Pancreas (tissue), 10 donors: Measurements from ENCODE around the gene ASIP. TPM values are rescaled to one million over a fixed set of nuclear protein-coding genes. Genes with fewer than 3 reads are reported as not detected.
A peak's percentile ranks its signal among the peaks of the same experiment; 100 is the strongest.
"Not testable (repeated sequence)": the region's sequence is repeated elsewhere in the genome, so short reads cannot be mapped to it uniquely, and the experiment has no call there.

Experiments used
- ATAC-seq, 4 donors: fragments of 200-7000 bp; cut with Tn5 transposase; one replicate each; pipeline versions ENCODE4 v1.8.0 to v1.9.1; 2020; ENCODE audit warnings: mild to moderate bottlenecking in 4 of 4, moderate library complexity in 4 of 4
- DNase-seq, 6 donors: peaks; one replicate each; pipeline ENCODE4 v3.0.0-alpha.2; 2020
- FAIRE-seq: peaks from 2 replicates; lab custom pipeline; 2012; peaks lifted over from hg19 to GRCh38; lab: Jason Lieb, UNC
- H3K27ac ChIP-seq, 4 donors: fragments of 200-600 bp; sonication (generic); 1 replicate in 3 of 4; 2 replicates in 1 of 4; pipeline versions ENCODE4 v1.5.0 to v1.8.0; 2020
- H3K27me3 ChIP-seq, 4 donors: fragments of 200-600 bp; one replicate each; pipeline ENCODE4 v1.8.0; 2021
- H3K36me3 ChIP-seq, 3 donors: fragments of 200-600 bp; sonication (generic) in 1 of 3; one replicate each; pipeline versions ENCODE4 v1.5.0 to v1.8.0; 2020 to 2021
- H3K4me1 ChIP-seq, 3 donors: fragments of 200-600 bp; one replicate each; pipeline ENCODE4 v1.8.0; 2021
- H3K4me3 ChIP-seq, 4 donors: fragments of 200-600 bp; sonication (generic) in 2 of 4; one replicate each; pipeline versions ENCODE4 v1.5.0 to v1.8.0; 2020 to 2021
- H3K9me3 ChIP-seq, 4 donors: fragments of 200-600 bp; one replicate each; pipeline ENCODE4 v1.8.0; 2021
- WGBS, 2 donors: extraction: QIAGEN DNeasy Blood & Tissue Kit; methylation state at CpG; one replicate each; pipeline ENCODE4 v1.1.7; 2013; 5-methylcytosine and 5-hydroxymethylcytosine counted together
- intact Hi-C, 3 donors: fragments of 100-400 bp; cut with DNase I; formaldehyde crosslinking; loops; one replicate each; pipeline versions ENCODE4 v1.11.1 to v1.14.2; 2022
- polyA plus RNA-seq, 2 donors: library from polyadenylated mRNA; stranded (reverse); fragments of 200-250 nt; gene quantifications; one replicate each; pipeline ENCODE4 v1.2.3, GENCODE V29; 2013
- total RNA-seq, 6 donors: library from RNA; stranded (reverse); fragmentation: NEBNext Ultra II Directional in 4 of 6; extraction: Animal tissue kit (Norgen Biotek cat#: 25700) in 4 of 6; gene quantifications; one replicate each; pipeline versions ENCODE4 v1.2.1 to v1.2.4, GENCODE V29; 2021 to 2023
- TF ChIP-seq, protein P1 (sequence below), 4 donors: fragments of 200-600 bp; sonication (generic) in 3 of 4; IDR thresholded peaks; one replicate each; pipeline versions ENCODE4 v1.5.0 to v1.8.0; 2021; ENCODE audit warnings: antibody characterized with exemption in 4 of 4
- donor health status: healthy with polysubstance abuse.
- donor health status: DM: no; HTN: no; CAD: no; lungs with moderate emphysema.
- donor health status: DM: no; HTN: no; CAD: no.
- donor health status: control.
- donor health status: control.
- donor health status: Bipolar disorder and iron deficiency.
- donor health status: DM: yes; HTN: yes; CAD: no.
- donor health status: DM: no; HTN: no; CAD: no.
- donor health status: DM: no; HTN: no; CAD: no.
- donor health status: DM: yes; HTN: yes; CAD: no.

Gene ASIP
- total and polyA plus RNA-seq, 8 donors, result not detected

DNA sequence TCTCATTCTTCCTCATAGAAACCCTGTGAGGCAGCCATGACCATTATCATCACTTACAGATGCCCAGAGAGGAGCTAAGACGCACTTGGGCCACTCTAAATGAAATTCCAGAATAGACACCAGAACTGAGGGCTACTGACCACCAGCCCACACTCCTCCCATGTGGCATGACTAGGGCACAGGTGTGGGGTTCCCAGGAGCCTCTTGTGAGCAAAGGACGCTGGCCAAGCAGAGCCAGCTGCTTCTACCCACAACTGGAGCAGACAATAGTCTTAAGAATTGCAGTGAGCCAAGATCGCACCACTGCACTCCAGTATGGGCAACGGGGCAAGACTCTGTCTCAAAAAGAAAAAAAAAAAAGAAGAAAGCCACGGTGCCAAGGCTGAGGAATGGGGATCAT lies 51.9 kb downstream of the ASIP start:
- Histone ChIP-seq H3K9me3 (no peaks in the 10 kb centered on the region), H3K4me1 (peaks cover 0 to 11% (median 7%) of the 10 kb centered on the region in 3 donors), H3K4me3 (no peak overlapping the region), H3K27me3 (no peaks in the 10 kb centered on the region), H3K36me3 (peaks cover 0 to 20% (median 4%) of the 10 kb centered on the region in 3 donors), H3K27ac (no peak overlapping the region)
- ATAC-seq, result peak; percentile 72 to 92 (median 84)
- intact Hi-C loops, result no loop called here
- TF ChIP-seq, protein P1, sequence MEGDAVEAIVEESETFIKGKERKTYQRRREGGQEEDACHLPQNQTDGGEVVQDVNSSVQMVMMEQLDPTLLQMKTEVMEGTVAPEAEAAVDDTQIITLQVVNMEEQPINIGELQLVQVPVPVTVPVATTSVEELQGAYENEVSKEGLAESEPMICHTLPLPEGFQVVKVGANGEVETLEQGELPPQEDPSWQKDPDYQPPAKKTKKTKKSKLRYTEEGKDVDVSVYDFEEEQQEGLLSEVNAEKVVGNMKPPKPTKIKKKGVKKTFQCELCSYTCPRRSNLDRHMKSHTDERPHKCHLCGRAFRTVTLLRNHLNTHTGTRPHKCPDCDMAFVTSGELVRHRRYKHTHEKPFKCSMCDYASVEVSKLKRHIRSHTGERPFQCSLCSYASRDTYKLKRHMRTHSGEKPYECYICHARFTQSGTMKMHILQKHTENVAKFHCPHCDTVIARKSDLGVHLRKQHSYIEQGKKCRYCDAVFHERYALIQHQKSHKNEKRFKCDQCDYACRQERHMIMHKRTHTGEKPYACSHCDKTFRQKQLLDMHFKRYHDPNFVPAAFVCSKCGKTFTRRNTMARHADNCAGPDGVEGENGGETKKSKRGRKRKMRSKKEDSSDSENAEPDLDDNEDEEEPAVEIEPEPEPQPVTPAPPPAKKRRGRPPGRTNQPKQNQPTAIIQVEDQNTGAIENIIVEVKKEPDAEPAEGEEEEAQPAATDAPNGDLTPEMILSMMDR (IDR thresholded peaks at IDR 0.05), result no peak
- DNase-seq, result peak in 5 of 6 donors; percentile 63 to 72 (median 69)
- 39 to 47% methylated on average over 5 of the region's 5 CpGs for WGBS, 2 donors
- FAIRE-seq, result no peak

- TF ChIP-seq, protein P1 (IDR thresholded peaks at IDR 0.05), result no peak
- Histone ChIP-seq H3K27ac (no peak overlapping the region), H3K4me3 (no peak overlapping the region), H3K4me1 (peaks cover 0 to 11% (median 7%) of the 10 kb centered on the region in 3 donors), H3K9me3 (no peaks in the 10 kb centered on the region), H3K36me3 (peaks cover 0 to 20% (median 4%) of the 10 kb centered on the region in 3 donors), H3K27me3 (no peaks in the 10 kb centered on the region)
- WGBS, 2 donors, result 76 to 80% methylated on average over 7 of the region's 7 CpGs
- ATAC-seq, result no peak
- FAIRE-seq, result no peak
- no peak for DNase-seq
- intact Hi-C loops, result no loop called here
Observed at GRCh38 chr20:34293589-34293988, 52.4 kb downstream of the ASIP start.

DNA sequence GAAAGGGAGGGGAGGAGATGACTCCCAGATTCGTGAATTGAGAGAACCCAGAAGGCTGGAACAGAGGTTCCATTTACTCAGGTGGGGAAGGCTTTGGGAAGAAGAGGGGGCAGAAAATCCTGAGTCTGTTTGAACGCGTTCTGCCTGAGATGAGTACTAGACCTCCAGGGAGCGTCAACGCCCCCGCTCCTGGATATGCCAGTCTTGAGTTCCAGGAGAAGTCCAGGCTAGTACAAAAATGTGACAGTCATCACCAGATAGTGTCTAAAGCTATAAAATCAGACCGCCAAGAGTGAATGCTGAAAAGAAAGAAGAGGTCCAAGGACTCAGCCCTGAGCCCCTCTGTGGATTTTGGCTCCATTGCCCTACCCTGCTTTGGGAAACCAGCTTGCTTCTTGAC lies 53.3 kb downstream of the ASIP start:
- no peaks in the 10 kb centered on the region for H3K27me3 ChIP-seq
- no peaks in the 10 kb centered on the region for H3K9me3 ChIP-seq
- H3K36me3 ChIP-seq, result peaks cover 0 to 20% (median 4%) of the 10 kb centered on the region in 3 donors
- ATAC-seq (no peak), FAIRE-seq (no peak), DNase-seq (no peak)
- TF ChIP-seq, protein P1 (IDR thresholded peaks at IDR 0.05), result no peak
- H3K4me3 ChIP-seq, result no peak overlapping the region
- WGBS, 2 donors, result 94% methylated on average over 7 of the region's 7 CpGs
- peaks cover 0 to 11% (median 7%) of the 10 kb centered on the region in 3 donors for H3K4me1 ChIP-seq
- intact Hi-C loops, result no loop called here
- no peak overlapping the region for H3K27ac ChIP-seq

DNA sequence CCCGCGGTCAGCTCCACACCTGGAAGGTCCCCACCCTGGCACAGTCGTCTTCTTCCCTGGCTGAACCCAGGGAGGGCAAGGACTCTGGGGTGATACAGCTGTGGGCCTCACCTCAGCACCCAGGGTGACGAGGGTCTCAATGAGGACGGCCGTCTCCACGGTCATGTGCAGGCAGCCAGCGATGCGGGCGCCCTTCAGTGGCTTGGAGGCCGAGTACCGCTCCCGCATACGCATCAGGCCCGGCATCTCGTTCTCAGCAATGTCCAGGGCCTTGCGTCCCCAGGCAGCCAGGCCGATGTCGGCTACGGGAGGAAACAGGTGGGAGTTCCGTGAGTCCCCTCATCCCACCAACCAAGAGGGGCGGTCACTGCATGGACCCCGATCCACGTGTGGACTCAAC lies 54.1 kb downstream of the ASIP start:
- TF ChIP-seq, protein P1 (IDR thresholded peaks at IDR 0.05), result no peak
- no peak overlapping the region for H3K27ac ChIP-seq
- no peak for FAIRE-seq
- intact Hi-C loops, result no loop called here
- DNase-seq, result no peak
- ATAC-seq, result no peak
- peaks cover 0 to 14% (median 4%) of the 10 kb centered on the region in 3 donors for H3K36me3 ChIP-seq
- 96% methylated on average over 24 of the region's 24 CpGs for WGBS, 2 donors
- no peaks in the 10 kb centered on the region for H3K9me3 ChIP-seq
- no peak overlapping the region for H3K4me3 ChIP-seq
- no peaks in the 10 kb centered on the region for H3K27me3 ChIP-seq
- peaks cover 0 to 11% (median 7%) of the 10 kb centered on the region in 3 donors for H3K4me1 ChIP-seq

GRCh38 chr20:34296468-34296867 lies 55.2 kb downstream of the ASIP start:
- Histone ChIP-seq H3K9me3 (no peaks in the 10 kb centered on the region), H3K27ac (no peak overlapping the region), H3K27me3 (no peaks in the 10 kb centered on the region), H3K36me3 (peaks cover 0 to 5% (median 0%) of the 10 kb centered on the region in 3 donors), H3K4me3 (no peak overlapping the region), H3K4me1 (peaks cover 3 to 22% (median 7%) of the 10 kb centered on the region in 3 donors)
- no peak for DNase-seq
- FAIRE-seq, result no peak
- intact Hi-C loops, result no loop called here
- ATAC-seq, result no peak
- WGBS, 2 donors, result 57 to 61% methylated on average over 3 of the region's 3 CpGs
- TF ChIP-seq, protein P1 (IDR thresholded peaks at IDR 0.05), result no peak

DNA sequence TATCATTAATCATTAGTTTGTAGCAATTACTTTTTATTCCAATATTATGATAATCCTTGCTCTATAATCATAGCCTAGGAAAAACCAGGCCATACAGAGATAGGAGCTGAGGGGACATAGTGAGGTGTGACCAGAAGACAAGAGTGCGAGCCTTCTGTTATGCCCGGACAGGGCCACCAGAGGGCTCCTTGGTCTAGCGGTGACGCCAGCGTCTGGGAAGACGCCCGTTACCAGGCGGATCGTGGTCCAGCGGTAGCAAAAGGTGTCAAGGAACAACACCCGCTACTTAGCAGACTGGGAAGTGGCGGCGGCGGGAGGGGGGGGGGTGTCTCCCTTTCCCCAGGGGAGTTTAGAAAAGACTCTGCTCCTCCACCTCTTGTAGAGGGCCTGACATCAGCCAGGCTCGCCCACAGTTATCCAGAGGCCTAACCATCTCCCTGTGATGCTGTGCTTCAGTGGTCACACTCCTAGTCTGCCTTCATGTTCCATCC lies 57.1 kb downstream of the ASIP start:
- H3K36me3 ChIP-seq, H3K9me3 ChIP-seq, DNase-seq, intact Hi-C loops, H3K4me3 ChIP-seq, H3K27ac ChIP-seq, FAIRE-seq, ATAC-seq, H3K27me3 ChIP-seq: not testable (repeated sequence)
- WGBS, 2 donors, result 57% methylated on average over 8 to 10 of the region's 15 CpGs
- peaks cover 3 to 24% (median 10%) of the 10 kb centered on the region in 3 donors for H3K4me1 ChIP-seq
